ENCODE measurements around the gene JPH4.

DNA sequence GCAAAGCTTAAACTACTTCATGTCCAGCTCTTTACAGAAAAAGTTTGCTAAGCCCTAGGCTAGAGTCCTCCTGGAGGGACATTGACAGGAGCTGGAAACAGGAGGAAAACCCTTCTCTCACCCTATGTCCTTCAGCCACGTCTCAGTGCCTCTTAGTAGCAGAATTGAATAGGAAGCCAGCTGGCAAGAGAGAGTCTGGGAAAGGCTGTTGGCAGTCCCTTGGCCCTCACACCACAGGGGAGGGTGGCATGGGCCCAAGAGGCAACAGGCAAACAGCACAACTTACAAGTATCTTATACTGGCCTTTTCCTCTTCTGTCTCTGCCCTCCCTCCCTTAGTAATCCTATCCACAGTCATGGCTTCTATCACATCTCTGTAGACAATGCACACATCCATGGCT lies 29.9 kb upstream of the JPH4 start:
- TF ChIP-seq, protein P1, sequence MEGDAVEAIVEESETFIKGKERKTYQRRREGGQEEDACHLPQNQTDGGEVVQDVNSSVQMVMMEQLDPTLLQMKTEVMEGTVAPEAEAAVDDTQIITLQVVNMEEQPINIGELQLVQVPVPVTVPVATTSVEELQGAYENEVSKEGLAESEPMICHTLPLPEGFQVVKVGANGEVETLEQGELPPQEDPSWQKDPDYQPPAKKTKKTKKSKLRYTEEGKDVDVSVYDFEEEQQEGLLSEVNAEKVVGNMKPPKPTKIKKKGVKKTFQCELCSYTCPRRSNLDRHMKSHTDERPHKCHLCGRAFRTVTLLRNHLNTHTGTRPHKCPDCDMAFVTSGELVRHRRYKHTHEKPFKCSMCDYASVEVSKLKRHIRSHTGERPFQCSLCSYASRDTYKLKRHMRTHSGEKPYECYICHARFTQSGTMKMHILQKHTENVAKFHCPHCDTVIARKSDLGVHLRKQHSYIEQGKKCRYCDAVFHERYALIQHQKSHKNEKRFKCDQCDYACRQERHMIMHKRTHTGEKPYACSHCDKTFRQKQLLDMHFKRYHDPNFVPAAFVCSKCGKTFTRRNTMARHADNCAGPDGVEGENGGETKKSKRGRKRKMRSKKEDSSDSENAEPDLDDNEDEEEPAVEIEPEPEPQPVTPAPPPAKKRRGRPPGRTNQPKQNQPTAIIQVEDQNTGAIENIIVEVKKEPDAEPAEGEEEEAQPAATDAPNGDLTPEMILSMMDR (conservative IDR thresholded peaks at IDR 0.05): no peak
- TF ChIP-seq ZFX (IDR thresholded peaks at IDR 0.05): no peak
